Amniotic epithelial cell (primary cell): Measurements from ENCODE around the gene EVX1.
A peak's percentile ranks its signal among the peaks of the same experiment; 100 is the strongest.

Experiments used
- DNase-seq: peaks from one replicate; pipeline ENCODE4 v3.0.0-alpha.2; 2010; ENCODE audit warnings: low read depth

EVX1 gene

GRCh38 chr7:27205325-27206280, 37.0 kb upstream of the EVX1 start:
- no peak for DNase-seq

GRCh38 chr7:27207348-27207985, 35.1 kb upstream of the EVX1 start:
- no peak for DNase-seq

- no peak for DNase-seq
These were observed 33.6 kb upstream of the EVX1 start for GRCh38 chr7:27208998-27209397.

- DNase-seq = no peak
These were observed 32.6 kb upstream of the EVX1 start for GRCh38 chr7:27209933-27210440.

- peak; percentile 30 for DNase-seq
These were observed 32.0 kb upstream of the EVX1 start for GRCh38 chr7:27210441-27211083.

- no peak for DNase-seq
These were observed 31.5 kb upstream of the EVX1 start for GRCh38 chr7:27211084-27211446.

GRCh38 chr7:27211764-27212204, 30.8 kb upstream of the EVX1 start:
- DNase-seq = no peak

- DNase-seq = no peak
These were observed 29.8 kb upstream of the EVX1 start for GRCh38 chr7:27212497-27213432.

- no peak for DNase-seq
These were observed 29.0 kb upstream of the EVX1 start for GRCh38 chr7:27213433-27214238.

GRCh38 chr7:27214239-27214950, 28.2 kb upstream of the EVX1 start:
- DNase-seq = no peak

- DNase-seq = no peak
These were observed 27.2 kb upstream of the EVX1 start for GRCh38 chr7:27215356-27215755.

GRCh38 chr7:27217951-27218350, 24.7 kb upstream of the EVX1 start:
- no peak for DNase-seq

- no peak for DNase-seq
These were observed 22.8 kb upstream of the EVX1 start for GRCh38 chr7:27219821-27220220.

- DNase-seq = no peak
These were observed 22.1 kb upstream of the EVX1 start for GRCh38 chr7:27220440-27220955.

- no peak for DNase-seq
These were observed 21.3 kb upstream of the EVX1 start for GRCh38 chr7:27221201-27221797.

GRCh38 chr7:27223941-27224575, 18.5 kb upstream of the EVX1 start:
- DNase-seq = no peak

- DNase-seq = no peak
These were observed 17.3 kb upstream of the EVX1 start for GRCh38 chr7:27224983-27225934.

- DNase-seq = no peak
These were observed 13.2 kb upstream of the EVX1 start for GRCh38 chr7:27229448-27229847.
